ENCODE results near the gene IFNG. TPM values are rescaled to one million over a fixed set of nuclear protein-coding genes. Genes with fewer than 3 reads are reported as not detected.

The IFNG gene
- total and polyA plus RNA-seq, 7 experiments from 2014 or later = 0.38 to 52.6 (median 1.1) TPM; not detected in 2

GRCh38 chr12:68199127-68199526, 39.6 kb upstream of the IFNG start:
- CTCF ChIA-PET = no interaction called here
- no peaks in the 10 kb centered on the region for H3K36me3 ChIP-seq (ENCODE audit: control insufficient read depth in 2 of 3, insufficient read depth in 3 of 3, low read length in 3 of 3)
- ATAC-seq (no peak), DNase-seq (no peak)
- Mint-ChIP-seq H3K4me3 (peak overlapping the region in 2 of 10 donors; percentile 16 to 63), H3K9me3 (peaks cover 0 to 2% (median 0%) of the 10 kb centered on the region in 11 donors), H3K36me3 (peaks cover 0 to 3% (median 0%) of the 10 kb centered on the region in 5 donors), H3K27me3 (peaks cover 0 to 4% (median 0%) of the 10 kb centered on the region in 5 donors), H3K27ac (peak overlapping the region in 1 of 9 donors; percentile 50), H3K4me1 (peaks cover 5 to 42% (median 28%) of the 10 kb centered on the region in 7 donors)
- H3K27ac ChIP-seq (ENCODE audit: low read depth, low read length) = no peak overlapping the region
- no peak overlapping the region for H3K4me3 ChIP-seq (ENCODE audit: low read length)
- intact Hi-C loops (cut with micrococcal nuclease) = no loop called here
- no peaks in the 10 kb centered on the region for H3K27me3 ChIP-seq (ENCODE audit: control insufficient read depth in 2 of 2, insufficient read depth in 2 of 2, low read length in 2 of 2)
- H3K4me1 ChIP-seq (ENCODE audit: control insufficient read depth in 2 of 2, insufficient read depth in 2 of 2, low read length in 2 of 2) = peaks cover 14 to 21% of the 10 kb centered on the region in 2 donors
- POLR2A ChIA-PET = interaction anchor here (1.4 kb wide), 1 partner anchor 10 kb away, joined by 4 read pairs; no protein-coding TSS in a partner anchor
- H3K9me3 ChIP-seq (ENCODE audit: control insufficient read depth in 2 of 3, low read length in 3 of 3) = no peaks in the 10 kb centered on the region

GRCh38 chr12:68198507-68199086, 39.1 kb upstream of the IFNG start:
- CTCF ChIA-PET = interaction anchor here (0.6 to 2.7 kb wide), 2 partner anchors 24 to 115 kb away, joined by 6 to 10 read pairs; no protein-coding TSS in a partner anchor
- no peak overlapping the region for H3K27ac ChIP-seq (ENCODE audit: low read depth, low read length)
- H3K4me3 Mint-ChIP-seq = peak overlapping the region in 1 of 10 donors; percentile 67
- H3K36me3 Mint-ChIP-seq = peaks cover 0 to 5% (median 0%) of the 10 kb centered on the region in 5 donors
- peaks cover 14 to 21% of the 10 kb centered on the region in 2 donors for H3K4me1 ChIP-seq (ENCODE audit: control insufficient read depth in 2 of 2, insufficient read depth in 2 of 2, low read length in 2 of 2)
- ATAC-seq = no peak
- intact Hi-C loops (cut with micrococcal nuclease) = no loop called here
- no peak overlapping the region for H3K4me3 ChIP-seq (ENCODE audit: low read length)
- POLR2A ChIA-PET = interaction anchor here (1.4 kb wide), 1 partner anchor 10 kb away, joined by 4 read pairs; no protein-coding TSS in a partner anchor
- H3K36me3 ChIP-seq (ENCODE audit: control insufficient read depth in 2 of 3, insufficient read depth in 3 of 3, low read length in 3 of 3) = no peaks in the 10 kb centered on the region
- H3K27ac Mint-ChIP-seq = peak overlapping the region in 1 of 9 donors; percentile 83
- peaks cover 0 to 4% (median 0%) of the 10 kb centered on the region in 5 donors for H3K27me3 Mint-ChIP-seq
- no peaks in the 10 kb centered on the region for H3K27me3 ChIP-seq (ENCODE audit: control insufficient read depth in 2 of 2, insufficient read depth in 2 of 2, low read length in 2 of 2)
- no peaks in the 10 kb centered on the region for H3K9me3 ChIP-seq (ENCODE audit: control insufficient read depth in 2 of 3, low read length in 3 of 3)
- H3K9me3 Mint-ChIP-seq = peaks cover 0 to 4% (median 0%) of the 10 kb centered on the region in 11 donors
- no peak for DNase-seq
- peaks cover 5 to 40% (median 26%) of the 10 kb centered on the region in 7 donors for H3K4me1 Mint-ChIP-seq

- peaks cover 10 to 11% of the 10 kb centered on the region in 2 donors for H3K4me1 ChIP-seq (ENCODE audit: control insufficient read depth in 2 of 2, insufficient read depth in 2 of 2, low read length in 2 of 2)
Measured at GRCh38 chr12:68190301-68190700, 30.8 kb upstream of the IFNG start.

GRCh38 chr12:68189821-68190242, 30.3 kb upstream of the IFNG start:
- peaks cover 10 to 11% of the 10 kb centered on the region in 2 donors for H3K4me1 ChIP-seq (ENCODE audit: control insufficient read depth in 2 of 2, insufficient read depth in 2 of 2, low read length in 2 of 2)
- Mint-ChIP-seq H3K27me3 (peaks cover 0 to 2% (median 0%) of the 10 kb centered on the region in 5 donors), H3K4me3 (peak overlapping the region in 8 of 10 donors; percentile 47 to 81 (median 66)), H3K9me3 (peaks cover 0 to 14% (median 0%) of the 10 kb centered on the region in 11 donors), H3K36me3 (peaks cover 0 to 18% (median 4%) of the 10 kb centered on the region in 5 donors), H3K4me1 (peaks cover 0 to 37% (median 24%) of the 10 kb centered on the region in 7 donors), H3K27ac (peak overlapping the region in 8 of 9 donors; percentile 52 to 88 (median 75))
- no peaks in the 10 kb centered on the region for H3K27me3 ChIP-seq (ENCODE audit: control insufficient read depth in 2 of 2, insufficient read depth in 2 of 2, low read length in 2 of 2)
- no peaks in the 10 kb centered on the region for H3K36me3 ChIP-seq (ENCODE audit: control insufficient read depth in 2 of 3, insufficient read depth in 3 of 3, low read length in 3 of 3)
- ATAC-seq (peak; percentile 75), DNase-seq (peak in 7 of 9 donors; percentile 24 to 53 (median 45))
- ChIA-PET CTCF (interaction anchor here (1.6 kb wide), 1 partner anchor 33 kb away, joined by 5 read pairs; no protein-coding TSS in a partner anchor), POLR2A (interaction anchor here (0.6 to 2.7 kb wide), 5 partner anchors 9 to 498 kb away, joined by 3 to 12 read pairs (median 4); no protein-coding TSS in a partner anchor)
- H3K4me3 ChIP-seq (ENCODE audit: low read length) = peak overlapping the region; percentile 12
- H3K9me3 ChIP-seq (ENCODE audit: control insufficient read depth in 2 of 3, low read length in 3 of 3) = no peaks in the 10 kb centered on the region
- intact Hi-C loops (cut with micrococcal nuclease) = loop anchor here (1.0 to 10.0 kb wide), 5 partner anchors 9 to 555 kb away; no protein-coding TSS in a partner anchor
- no peak overlapping the region for H3K27ac ChIP-seq (ENCODE audit: low read depth, low read length)

More at GRCh38 chr12:68190301-68190700, 30.8 kb upstream of the IFNG start:
- Mint-ChIP-seq H3K4me3 (peak overlapping the region in 6 of 10 donors; percentile 31 to 72 (median 50)), H3K36me3 (peaks cover 0 to 18% (median 4%) of the 10 kb centered on the region in 5 donors), H3K4me1 (peaks cover 0 to 37% (median 23%) of the 10 kb centered on the region in 7 donors), H3K27me3 (peaks cover 0 to 2% (median 0%) of the 10 kb centered on the region in 5 donors), H3K27ac (peak overlapping the region in 6 of 9 donors; percentile 39 to 80 (median 60)), H3K9me3 (peaks cover 0 to 14% (median 0%) of the 10 kb centered on the region in 11 donors)
- no peaks in the 10 kb centered on the region for H3K36me3 ChIP-seq (ENCODE audit: control insufficient read depth in 2 of 3, insufficient read depth in 3 of 3, low read length in 3 of 3)
- no peak overlapping the region for H3K4me3 ChIP-seq (ENCODE audit: low read length)
- ATAC-seq (no peak), DNase-seq (no peak)
- no peak overlapping the region for H3K27ac ChIP-seq (ENCODE audit: low read depth, low read length)
- H3K27me3 ChIP-seq (ENCODE audit: control insufficient read depth in 2 of 2, insufficient read depth in 2 of 2, low read length in 2 of 2) = no peaks in the 10 kb centered on the region
- intact Hi-C loops (cut with micrococcal nuclease) = loop anchor here in 1 of 2 donors (1.0 kb wide), 1 partner anchor 9 kb away; no protein-coding TSS in a partner anchor
- ChIA-PET CTCF (interaction anchor here (1.0 kb wide), 1 partner anchor 33 kb away, joined by 3 read pairs; no protein-coding TSS in a partner anchor), POLR2A (interaction anchor here (0.6 to 2.7 kb wide), 3 partner anchors 9 to 498 kb away, joined by 4 to 12 read pairs (median 7); no protein-coding TSS in a partner anchor)
- H3K9me3 ChIP-seq (ENCODE audit: control insufficient read depth in 2 of 3, low read length in 3 of 3) = no peaks in the 10 kb centered on the region

GRCh38 chr12:68185598-68185997, 26.1 kb upstream of the IFNG start:
- Histone ChIP-seq H3K4me1 (ENCODE audit: control insufficient read depth in 2 of 2, insufficient read depth in 2 of 2, low read length in 2 of 2) (peaks cover 22 to 23% of the 10 kb centered on the region in 2 donors), H3K9me3 (ENCODE audit: control insufficient read depth in 2 of 3, low read length in 3 of 3) (no peaks in the 10 kb centered on the region), H3K27ac (ENCODE audit: low read depth, low read length) (no peak overlapping the region), H3K27me3 (ENCODE audit: control insufficient read depth in 2 of 2, insufficient read depth in 2 of 2, low read length in 2 of 2) (no peaks in the 10 kb centered on the region), H3K4me3 (ENCODE audit: low read length) (no peak overlapping the region), H3K36me3 (ENCODE audit: control insufficient read depth in 2 of 3, insufficient read depth in 3 of 3, low read length in 3 of 3) (no peaks in the 10 kb centered on the region)
- Mint-ChIP-seq H3K27ac (no peak overlapping the region), H3K27me3 (peaks cover 0 to 5% (median 0%) of the 10 kb centered on the region in 5 donors), H3K4me1 (peaks cover 12 to 43% (median 33%) of the 10 kb centered on the region in 7 donors), H3K9me3 (peaks cover 0 to 9% (median 0%) of the 10 kb centered on the region in 11 donors), H3K36me3 (peaks cover 0 to 7% (median 0%) of the 10 kb centered on the region in 5 donors), H3K4me3 (no peak overlapping the region)
- DNase-seq = no peak
- CTCF ChIA-PET = interaction anchor here (0.7 kb wide), 1 partner anchor 63 kb away, joined by 3 read pairs; no protein-coding TSS in a partner anchor
- POLR2A ChIA-PET = interaction anchor here (0.7 to 1.3 kb wide), 2 partner anchors 14 to 116 kb away, joined by 3 to 4 read pairs; no protein-coding TSS in a partner anchor
- ATAC-seq = no peak
- intact Hi-C loops (cut with micrococcal nuclease) = loop anchor here in 1 of 2 donors (10.0 kb wide), 1 partner anchor 551 kb away; no protein-coding TSS in a partner anchor

All from naive thymus-derived CD4-positive, alpha-beta T cell (primary cell).